ENCODE results near the gene GRM1.
"Not testable (repeated sequence)": the region's sequence is repeated elsewhere in the genome, so short reads cannot be mapped to it uniquely, and the experiment has no call there.

The GRM1 gene

DNA sequence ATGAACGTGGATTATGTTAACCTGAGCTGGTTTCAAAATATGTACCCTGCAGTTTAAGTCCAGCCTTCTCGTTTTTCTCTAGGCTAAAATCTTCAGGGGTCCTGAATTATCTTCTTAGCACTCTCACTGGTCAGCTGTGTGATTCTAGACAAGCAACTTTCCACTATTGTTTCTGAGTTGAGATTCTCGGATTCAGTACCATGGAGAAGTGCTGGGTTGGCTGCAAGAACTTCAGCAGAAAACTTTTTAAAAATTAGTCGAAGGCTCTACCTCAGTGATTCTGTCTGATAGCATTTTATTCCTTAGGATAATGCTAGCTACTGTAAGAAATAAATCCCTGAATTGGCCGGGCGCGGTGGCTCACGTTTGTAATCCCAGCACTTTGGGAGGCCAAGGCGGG is 173.7 kb downstream of the GRM1 start:
- DNase-seq = no peak

GRCh38 chr6:146209942-146210341 is 181.1 kb downstream of the GRM1 start:
- no peak for DNase-seq

GRCh38 chr6:146210406-146211083 is 181.7 kb downstream of the GRM1 start:
- no peak for DNase-seq

DNA sequence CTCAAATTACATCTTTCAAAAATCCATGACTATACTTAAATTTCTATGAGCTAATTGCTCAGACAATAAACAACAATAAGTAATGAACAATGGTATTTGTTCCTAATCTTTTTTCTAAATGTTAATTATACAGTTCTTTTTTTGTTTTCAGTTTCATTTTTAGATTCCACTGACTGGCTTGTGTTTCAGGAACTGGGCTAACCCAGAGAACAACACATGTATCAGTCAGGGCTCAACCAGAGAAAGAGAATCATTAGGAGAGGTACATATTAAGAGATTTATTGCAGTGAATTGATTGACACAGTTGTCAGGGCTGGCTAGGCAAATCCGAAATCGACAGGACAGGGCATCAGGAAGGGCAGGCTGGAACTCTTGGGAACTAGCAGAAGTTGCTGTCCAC is 182.8 kb downstream of the GRM1 start:
- no peak for DNase-seq

- DNase-seq = no peak
Observed at GRCh38 chr6:146212781-146213180, 183.9 kb downstream of the GRM1 start.

GRCh38 chr6:146219101-146219500 is 190.2 kb downstream of the GRM1 start:
- DNase-seq = no peak

GRCh38 chr6:146224449-146224848 is 195.6 kb downstream of the GRM1 start:
- no peak for DNase-seq

- DNase-seq = no peak
Observed at GRCh38 chr6:146224988-146225387, 196.1 kb downstream of the GRM1 start.

DNA sequence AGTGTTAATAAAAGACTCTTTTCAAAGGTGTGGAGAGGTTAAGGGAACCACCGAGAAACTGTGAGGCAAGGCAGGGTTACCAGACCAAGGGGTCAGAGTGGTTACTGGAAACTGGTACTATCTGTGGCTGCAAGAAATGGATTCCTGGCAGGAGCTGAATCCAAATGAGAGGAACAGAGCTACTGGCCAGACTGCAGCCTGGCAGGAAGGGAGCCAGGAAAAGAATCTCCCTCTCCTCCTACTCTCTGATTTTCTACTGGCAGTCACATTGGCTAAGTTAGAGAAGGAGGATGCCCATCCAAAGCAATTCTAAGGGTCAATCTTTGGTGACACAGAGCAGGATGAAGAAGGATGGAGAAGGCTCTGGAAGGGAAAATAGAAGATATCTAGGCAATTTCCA is 211.5 kb downstream of the GRM1 start:
- no peak for DNase-seq

GRCh38 chr6:146240807-146241206 is 211.9 kb downstream of the GRM1 start:
- no peak for DNase-seq

DNA sequence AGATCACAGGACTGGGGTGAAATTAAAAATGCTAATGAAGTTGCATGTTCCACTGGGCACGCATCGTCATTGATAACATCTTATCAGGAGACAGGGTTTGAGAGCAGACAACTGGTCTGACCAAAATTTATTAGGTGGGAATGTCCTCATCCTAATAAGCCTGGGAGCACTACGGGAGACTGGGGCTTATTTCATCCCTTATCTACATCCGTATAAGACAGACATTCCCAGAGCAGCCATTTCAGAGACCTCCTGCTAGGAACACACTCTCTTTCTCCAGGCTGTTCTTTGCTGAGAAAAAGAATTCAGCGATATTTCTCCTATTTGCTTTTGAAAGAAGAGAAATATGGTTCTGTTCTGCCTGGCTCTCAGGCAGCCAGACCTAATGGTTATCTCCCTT is 214.8 kb downstream of the GRM1 start:
- not testable (repeated sequence) for DNase-seq

DNA sequence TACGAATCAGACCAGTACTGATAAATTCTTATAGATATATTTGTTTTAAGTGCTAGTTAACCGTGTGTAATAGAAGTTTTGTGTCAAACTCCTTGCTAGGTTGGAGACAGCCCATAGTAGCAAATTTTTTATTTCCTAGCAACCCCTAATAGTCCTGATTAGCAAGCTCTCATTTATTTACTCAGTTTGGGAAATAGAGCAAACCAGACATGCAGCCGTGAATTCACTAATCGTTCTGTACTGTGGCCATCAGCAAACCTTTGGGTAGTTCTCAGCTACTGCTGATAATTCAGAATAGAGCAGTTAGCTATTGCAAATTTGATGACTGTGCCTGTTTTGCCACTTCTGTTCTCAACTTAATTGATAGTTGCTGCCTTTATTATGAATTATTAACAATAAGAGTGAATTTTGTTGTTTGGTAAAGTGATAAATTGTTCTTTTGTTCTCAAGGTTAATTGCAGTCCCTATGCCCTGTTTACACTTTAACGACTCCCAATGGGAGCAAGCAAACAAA is 215.8 kb downstream of the GRM1 start:
- no peak for DNase-seq

DNA sequence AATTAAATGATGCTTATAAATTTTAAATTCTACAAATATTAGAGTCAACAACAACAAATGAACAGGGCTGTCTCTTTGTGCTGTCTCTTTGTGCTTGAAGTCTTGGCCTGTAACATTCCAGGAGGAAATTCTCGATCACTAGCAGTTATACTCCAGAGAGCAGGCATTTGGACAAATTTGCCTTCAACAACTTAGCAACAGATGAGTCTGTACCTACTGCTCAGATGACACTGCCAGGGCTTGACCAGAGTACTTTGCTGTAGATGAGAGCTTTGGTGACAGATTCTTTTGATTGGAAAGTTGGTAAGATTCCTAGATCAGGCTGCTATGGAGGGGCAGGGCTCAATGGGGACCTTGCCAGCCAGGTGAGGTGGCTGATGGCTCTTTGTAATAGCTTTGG is 217.2 kb downstream of the GRM1 start:
- no peak for DNase-seq

GRCh38 chr6:146253691-146254090 is 224.8 kb downstream of the GRM1 start:
- no peak for DNase-seq

GRCh38 chr6:146258206-146258605 is 229.3 kb downstream of the GRM1 start:
- no peak for DNase-seq

- DNase-seq = no peak
Observed at GRCh38 chr6:146260886-146261285, 232.0 kb downstream of the GRM1 start.

DNA sequence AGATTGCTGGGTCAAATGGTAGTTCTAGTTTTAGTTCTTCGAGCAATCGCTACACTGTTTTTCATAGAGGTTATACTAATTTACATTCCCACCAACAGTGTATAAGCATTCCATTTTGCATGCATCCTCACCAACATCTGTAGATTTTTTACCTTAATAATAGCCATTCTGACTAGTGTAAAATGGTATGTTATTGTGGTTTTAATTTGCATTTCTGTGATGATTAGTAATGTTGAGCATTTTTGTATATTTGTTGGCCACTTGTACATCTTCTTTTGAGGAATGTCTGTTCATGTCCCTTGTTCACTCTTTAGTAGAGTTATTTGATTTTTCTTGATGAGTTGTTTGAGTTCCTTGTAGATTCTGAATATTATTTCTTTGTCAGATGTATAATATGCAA is 236.2 kb downstream of the GRM1 start:
- DNase-seq = no peak

DNA sequence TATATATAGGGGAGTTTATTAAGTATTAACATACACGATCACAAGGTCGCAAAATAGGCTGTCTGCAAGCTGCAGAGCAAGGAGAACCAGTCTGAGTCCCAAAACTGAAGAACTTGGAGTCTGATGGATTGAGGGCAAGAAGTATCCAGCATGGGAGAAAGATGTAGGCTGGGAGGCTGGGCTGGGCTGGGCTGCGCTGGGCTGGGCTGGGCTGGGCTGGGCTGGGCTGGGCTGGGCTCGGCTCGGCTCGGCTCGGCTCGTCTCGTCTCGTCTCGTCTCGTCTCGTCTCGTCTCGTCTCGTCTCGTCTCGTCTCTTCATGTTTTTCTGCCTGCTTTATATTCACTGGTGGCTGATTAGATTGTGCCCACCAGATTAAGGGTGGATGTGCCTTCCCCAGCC is 238.6 kb downstream of the GRM1 start:
- no peak for DNase-seq

DNA sequence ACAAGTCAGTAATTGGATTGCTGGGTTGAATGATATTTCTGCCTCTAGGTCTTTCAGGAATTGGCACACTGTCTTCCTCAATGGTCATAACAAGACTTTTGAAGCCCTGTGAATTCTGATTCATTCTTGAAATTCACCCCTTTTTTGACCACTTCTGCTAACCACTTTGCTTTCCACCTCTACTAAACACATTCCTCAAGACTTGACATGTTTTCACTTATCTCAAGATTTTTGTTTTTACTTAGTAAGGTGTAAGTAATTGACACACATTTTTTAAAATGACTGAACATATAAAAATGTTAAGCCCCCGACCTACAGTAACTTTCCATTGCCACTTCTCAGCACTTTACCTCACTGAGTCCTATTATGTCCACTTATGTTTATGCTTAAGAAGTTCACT is 239.1 kb downstream of the GRM1 start:
- DNase-seq = no peak

- DNase-seq = no peak
Observed at GRCh38 chr6:146269482-146269881, 240.6 kb downstream of the GRM1 start.

DNA sequence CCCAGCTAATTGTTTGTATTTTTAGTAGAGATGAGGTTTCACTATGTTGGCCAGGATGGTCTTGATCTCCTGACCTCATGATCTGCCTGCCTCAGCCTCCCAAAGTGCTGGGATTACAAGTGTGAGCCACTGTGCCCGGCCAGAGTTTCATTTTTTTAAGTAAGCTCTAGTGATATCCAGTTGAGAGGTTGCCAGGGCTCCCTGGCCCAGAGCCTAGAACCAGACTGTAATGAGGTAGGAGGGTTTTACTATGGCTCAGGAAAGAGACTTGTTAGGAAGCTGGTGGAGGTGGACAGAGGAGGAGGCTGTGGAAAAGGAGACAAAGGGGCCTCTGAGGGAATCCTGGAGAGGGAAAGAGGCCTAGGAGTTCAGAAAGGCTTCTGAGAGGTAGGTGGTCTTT is 242.3 kb downstream of the GRM1 start:
- DNase-seq = not testable (repeated sequence)

GRCh38 chr6:146273490-146273889 is 244.6 kb downstream of the GRM1 start:
- no peak for DNase-seq

DNA sequence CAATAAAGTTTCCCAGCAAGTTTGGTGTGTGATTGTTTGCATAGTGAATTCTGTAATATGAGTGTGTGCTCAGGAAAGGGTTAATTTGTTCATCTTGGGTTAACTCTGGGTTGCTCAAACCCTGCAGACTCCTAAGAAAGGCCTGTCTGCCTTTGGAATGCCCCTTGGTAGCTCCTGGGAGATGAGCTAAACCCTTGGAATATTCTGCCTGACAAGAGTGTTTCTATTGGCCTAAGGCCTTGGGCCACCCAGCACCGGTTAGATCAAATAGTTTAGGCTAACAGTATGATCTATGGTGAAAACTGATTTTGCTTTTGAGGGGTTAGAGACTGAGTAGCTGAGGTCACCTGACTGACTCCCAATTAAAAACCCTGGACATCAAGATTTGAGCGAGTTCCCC is 248.3 kb downstream of the GRM1 start:
- DNase-seq = no peak

DNA sequence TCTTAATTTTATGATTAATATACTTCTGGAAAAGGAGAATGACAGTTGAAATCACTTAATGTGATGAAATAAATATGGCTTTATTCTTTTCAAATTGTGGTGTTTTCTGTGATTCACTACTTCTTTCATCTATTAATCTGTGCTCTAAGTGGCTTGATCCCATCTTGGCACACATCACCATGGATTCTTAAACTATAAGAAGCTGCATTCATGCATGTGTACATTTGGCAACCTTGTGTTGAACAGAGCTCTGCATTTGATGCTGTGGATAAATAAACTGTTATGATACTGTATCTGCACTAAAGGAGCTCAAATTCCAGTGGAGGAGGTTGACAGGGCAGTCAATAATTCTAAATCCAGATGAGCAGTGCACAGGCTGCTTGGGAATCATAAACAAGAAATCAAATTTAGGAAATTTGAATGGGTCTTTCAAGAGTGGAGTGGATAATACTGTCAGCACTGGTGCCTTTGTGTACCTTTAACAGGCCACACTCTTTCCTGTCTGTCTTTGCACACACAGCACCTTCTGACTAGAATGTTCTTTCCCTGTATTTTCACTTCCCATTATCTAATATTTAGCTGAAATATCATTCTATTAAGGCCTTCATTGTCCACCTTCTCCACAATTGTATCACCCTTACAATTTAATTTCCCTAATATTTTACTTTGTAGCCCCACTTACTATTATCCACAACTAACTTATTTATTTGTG is 252.9 kb downstream of the GRM1 start:
- no peak for DNase-seq

- no peak for DNase-seq
Observed at GRCh38 chr6:146282837-146283236, 254.0 kb downstream of the GRM1 start.

Measured in NCI-H774 (cell line).